IMR-90 (cell line): ENCODE measurements around the gene NRXN2. TPM values are rescaled to one million over a fixed set of nuclear protein-coding genes. Genes with fewer than 3 reads are reported as not detected.
A peak's percentile ranks its signal among the peaks of the same experiment; 100 is the strongest.

ENCODE experiments used
- ATAC-seq: fragments of 200-7000 bp; cut with Tn5 transposase; 2 replicates; pipeline ENCODE4 v1.9.1; 2020; ENCODE audit warnings: low read depth, mild to moderate bottlenecking, moderate library complexity
- BruUV-seq: library from RNA; stranded (reverse); fragments of 400-500 nt; replicated peaks from 2 replicates; lab custom pipeline; 2021; lab: Mats Ljungman, UMichigan
- CTCF ChIA-PET: fragments of 300-600 bp; formaldehyde crosslinking; extraction: SDS; loops from one replicate; lab custom pipeline; 2021; ENCODE audit warnings: antibody characterized with exemption; lab: Yijun Ruan, JAX
- POLR2A ChIA-PET: fragments of 300-600 bp; sonication (Branson Sonifier 250); formaldehyde crosslinking; loops from one replicate; lab custom pipeline; 2022; ENCODE audit warnings: antibody characterized with exemption; ENCODE audit not compliant: unreplicated experiment; lab: Charles Lee
- DNase-seq: peaks from one replicate; pipeline ENCODE4 v3.0.0; 2013
- H2AFZ ChIP-seq: replicated peaks from 2 replicates; pipeline ENCODE3; 2013; ENCODE audit warnings: low read length, mild to moderate bottlenecking; ENCODE audit not compliant: poor library complexity
- H2AK5ac ChIP-seq: 2 replicates; pipeline ENCODE4 v1.6.1; 2013; ENCODE audit warnings: low read depth, low read length, inconsistent platforms
- H2AK9ac ChIP-seq: replicated peaks from 2 replicates; pipeline ENCODE3; 2013; ENCODE audit warnings: mild to moderate bottlenecking, low read depth, low read length, moderate library complexity; ENCODE audit not compliant: poor library complexity
- H2BK120ac ChIP-seq: 2 replicates; pipeline ENCODE4 v1.6.1; 2013; ENCODE audit warnings: low read depth, low read length, inconsistent platforms
- H2BK15ac ChIP-seq: 3 replicates; pipeline ENCODE4 v1.6.1; 2013; ENCODE audit warnings: low read depth, low read length, inconsistent platforms
- H2BK20ac ChIP-seq: 2 replicates; pipeline ENCODE4 v1.6.1; 2013; ENCODE audit warnings: low read depth, mild to moderate bottlenecking, inconsistent platforms, low read length, moderate library complexity
- H2BK5ac ChIP-seq: 2 replicates; pipeline ENCODE4 v1.6.1; 2013; ENCODE audit warnings: mild to moderate bottlenecking, low read depth, low read length, inconsistent platforms; ENCODE audit not compliant: poor library complexity, severe bottlenecking
- H3K14ac ChIP-seq: replicated peaks from 2 replicates; pipeline ENCODE4 v1.6.1; 2013; ENCODE audit warnings: low read depth, low read length, inconsistent platforms
- H3K18ac ChIP-seq: 2 replicates; pipeline ENCODE4 v1.6.1; 2013; ENCODE audit warnings: low read depth, low read length, control low read depth
- H3K23ac ChIP-seq: 2 replicates; pipeline ENCODE4 v1.6.1; 2013; ENCODE audit warnings: low read depth, low read length, inconsistent platforms
- H3K27ac ChIP-seq: 2 replicates; pipeline ENCODE4 v1.5.1; 2013; ENCODE audit warnings: mild to moderate bottlenecking, control low read depth, low read length; ENCODE audit not compliant: insufficient read depth
- H3K27me3 ChIP-seq: 2 replicates; pipeline ENCODE4 v1.6.1; 2013; ENCODE audit warnings: low read length; ENCODE audit not compliant: control insufficient read depth, insufficient read depth
- H3K36me3 ChIP-seq: 2 replicates; pipeline ENCODE4 v1.6.1; 2013; ENCODE audit warnings: low read length, mixed read lengths; ENCODE audit not compliant: control insufficient read depth, insufficient read depth
- H3K4ac ChIP-seq: 2 replicates; pipeline ENCODE4 v1.6.1; 2013; ENCODE audit warnings: low read depth, low read length, inconsistent platforms
- H3K4me1 ChIP-seq: 2 replicates; pipeline ENCODE4 v1.6.1; 2013; ENCODE audit warnings: low read length, mixed read lengths; ENCODE audit not compliant: control insufficient read depth, insufficient read depth
- H3K4me2 ChIP-seq: 2 replicates; pipeline ENCODE4 v1.6.1; 2013; ENCODE audit warnings: low read depth, mild to moderate bottlenecking, control low read depth, low read length, moderate library complexity
- H3K4me3 ChIP-seq: 2 replicates; pipeline ENCODE4 v1.5.1; 2013; ENCODE audit warnings: low read depth, mild to moderate bottlenecking, control low read depth, low read length, moderate library complexity; ENCODE audit not compliant: insufficient read depth
- H3K56ac ChIP-seq: 2 replicates; pipeline ENCODE4 v1.6.1; 2013; ENCODE audit warnings: low read length, inconsistent platforms; ENCODE audit not compliant: insufficient read depth; ENCODE audit errors: extremely low read depth
- H3K79me1 ChIP-seq, 2 experiments: 2 replicates each; pipeline ENCODE4 v1.6.1; 2013; ENCODE audit warnings: low read length in 2 of 2, inconsistent platforms in 1 of 2, low read depth in 1 of 2
- H3K9ac ChIP-seq: 2 replicates; pipeline ENCODE4 v1.6.1; 2013; ENCODE audit warnings: low read depth, low read length, control low read depth
- H3K9me1 ChIP-seq: 2 replicates; pipeline ENCODE4 v1.6.1; 2013; ENCODE audit warnings: low read length, inconsistent platforms; ENCODE audit not compliant: insufficient read depth
- H3K9me3 ChIP-seq: 2 replicates; pipeline ENCODE4 v1.6.1; 2013; ENCODE audit warnings: low read length; ENCODE audit not compliant: control insufficient read depth, insufficient read depth
- H4K20me1 ChIP-seq: 2 replicates; pipeline ENCODE4 v1.6.1; 2013; ENCODE audit warnings: low read length, inconsistent platforms; ENCODE audit not compliant: insufficient read depth
- H4K5ac ChIP-seq: 2 replicates; pipeline ENCODE4 v1.6.1; 2013; ENCODE audit warnings: mild to moderate bottlenecking, low read depth, low read length, control low read depth
- H4K8ac ChIP-seq, 2 experiments: 2 replicates each; pipeline ENCODE4 v1.6.1; 2013; ENCODE audit warnings: low read depth in 2 of 2, low read length in 2 of 2, control low read depth in 1 of 2, inconsistent platforms in 1 of 2
- H4K91ac ChIP-seq: 2 replicates; pipeline ENCODE4 v1.6.1; 2013; ENCODE audit warnings: low read depth, low read length, inconsistent platforms; ENCODE audit not compliant: insufficient read depth
- BHLHE40 ChIP-seq: fragments of 150-350 bp; IDR thresholded peaks from 2 replicates; pipeline ENCODE4 v1.6.1; 2016; ENCODE audit warnings: mild to moderate bottlenecking, low read depth, low read length
- CEBPB ChIP-seq: IDR thresholded peaks from 2 replicates; pipeline ENCODE4 v1.6.1; 2012; ENCODE audit warnings: low read depth, low read length, improper control_type of control experiment
- CHD1 ChIP-seq: IDR thresholded peaks from 2 replicates; pipeline ENCODE4 v1.6.1; 2012; ENCODE audit warnings: low read depth, low read length, improper control_type of control experiment
- FOS ChIP-seq: fragments of 150-350 bp; IDR thresholded peaks from 2 replicates; pipeline ENCODE4 v1.6.1; 2016; ENCODE audit warnings: low read depth, low read length
- MAFK ChIP-seq: IDR thresholded peaks from 2 replicates; pipeline ENCODE4 v1.6.1; 2012; ENCODE audit warnings: low read depth, low read length, improper control_type of control experiment
- MAZ ChIP-seq: IDR thresholded peaks from 2 replicates; pipeline ENCODE4 v1.6.1; 2012; ENCODE audit warnings: low read depth, mild to moderate bottlenecking, low read length, improper control_type of control experiment, moderate library complexity, borderline replicate concordance
- MXI1 ChIP-seq: IDR thresholded peaks from 2 replicates; pipeline ENCODE4 v1.6.1; 2012; ENCODE audit warnings: low read depth, mild to moderate bottlenecking, low read length, moderate library complexity, borderline replicate concordance
- NFE2L2 ChIP-seq: fragments of 150-350 bp; IDR thresholded peaks from 2 replicates; pipeline ENCODE4 v1.6.1; 2016; ENCODE audit warnings: low read depth, mild to moderate bottlenecking, low read length
- POLR2A ChIP-seq: IDR thresholded peaks from 2 replicates; pipeline ENCODE4 v1.6.1; 2012; ENCODE audit warnings: mild to moderate bottlenecking, low read depth, low read length
- RAD21 ChIP-seq: IDR thresholded peaks from 2 replicates; pipeline ENCODE4 v1.6.1; 2012; ENCODE audit warnings: low read length, improper control_type of control experiment
- RCOR1 ChIP-seq: IDR thresholded peaks from 2 replicates; pipeline ENCODE4 v1.6.1; 2012; ENCODE audit warnings: mild to moderate bottlenecking, low read length, improper control_type of control experiment; ENCODE audit not compliant: insufficient replicate concordance
- RFX5 ChIP-seq: IDR thresholded peaks from 2 replicates; pipeline ENCODE4 v1.8.0; 2012; ENCODE audit warnings: low read depth, mild to moderate bottlenecking, low read length, moderate library complexity
- SMC3 ChIP-seq: fragments of 150-350 bp; IDR thresholded peaks from 2 replicates; pipeline ENCODE4 v1.6.1; 2016; ENCODE audit warnings: low read depth, mild to moderate bottlenecking, antibody characterized with exemption, low read length, moderate library complexity
- WGBS, 2 experiments: methylation state at CpG; one replicate each; pipeline versions ENCODE4 v1.1.5 to v1.1.7; 2013; ENCODE audit warnings: missing lambda C conversion rate in 2 of 2; ENCODE audit not compliant: insufficient read length in 1 of 2; ENCODE audit errors: extremely low coverage in 2 of 2; 5-methylcytosine and 5-hydroxymethylcytosine counted together
- dilution Hi-C: fragments of 300-500 bp; cut with HindIII; formaldehyde crosslinking; loops from one replicate; pipeline ENCODE4 v1.14.3; 2018; ENCODE audit warnings: low sequenced_read_pairs; ENCODE audit not compliant: unreplicated experiment
- in situ Hi-C: fragments of 300-500 bp; cut with MboI; formaldehyde crosslinking; loops from 3 replicates; pipeline ENCODE4 v1.14.3; 2019; ENCODE audit warnings: low sequenced_read_pairs, inconsistent platforms, mixed read lengths
- intact Hi-C: fragments of 100-400 bp; cut with micrococcal nuclease; formaldehyde crosslinking; loops from 2 replicates; pipeline ENCODE4 v1.10.0; 2022
- polyA plus RNA-seq, 3 experiments: library from polyadenylated mRNA; depleted of rRNA; stranded (reverse); fragments of >200 nt; gene quantifications; 2 replicates each; pipeline ENCODE4 v1.2.3, GENCODE V29; 2012; ENCODE audit warnings: low replicate concordance in 1 of 3
- total RNA-seq: library from RNA; depleted of rRNA; stranded (reverse); fragments of >200 nt; gene quantifications from 2 replicates; pipeline ENCODE4 v1.2.3, GENCODE V29; 2012
- TF ChIP-seq, protein P1 (sequence below): fragments of 150-350 bp; IDR thresholded peaks from 2 replicates; pipeline ENCODE4 v1.6.1; 2016; ENCODE audit warnings: low read depth, mild to moderate bottlenecking, low read length, moderate library complexity, borderline replicate concordance
- TF ChIP-seq, protein P2 (sequence below): conservative IDR thresholded peaks from 2 replicates; pipeline ENCODE4 v1.5.1; 2012; ENCODE audit warnings: mild to moderate bottlenecking, low read depth, low read length, improper control_type of control experiment
- TF ChIP-seq, protein P3 (sequence below): fragments of 150-350 bp; IDR thresholded peaks from 2 replicates; pipeline ENCODE4 v1.6.1; 2017; ENCODE audit warnings: mild to moderate bottlenecking, antibody characterized with exemption, low read length, low read depth

Gene NRXN2
- total and polyA plus RNA-seq, 2 of the 4 experiments (the other 2 are of a cell fraction) = 0.18 to 0.22 TPM

DNA sequence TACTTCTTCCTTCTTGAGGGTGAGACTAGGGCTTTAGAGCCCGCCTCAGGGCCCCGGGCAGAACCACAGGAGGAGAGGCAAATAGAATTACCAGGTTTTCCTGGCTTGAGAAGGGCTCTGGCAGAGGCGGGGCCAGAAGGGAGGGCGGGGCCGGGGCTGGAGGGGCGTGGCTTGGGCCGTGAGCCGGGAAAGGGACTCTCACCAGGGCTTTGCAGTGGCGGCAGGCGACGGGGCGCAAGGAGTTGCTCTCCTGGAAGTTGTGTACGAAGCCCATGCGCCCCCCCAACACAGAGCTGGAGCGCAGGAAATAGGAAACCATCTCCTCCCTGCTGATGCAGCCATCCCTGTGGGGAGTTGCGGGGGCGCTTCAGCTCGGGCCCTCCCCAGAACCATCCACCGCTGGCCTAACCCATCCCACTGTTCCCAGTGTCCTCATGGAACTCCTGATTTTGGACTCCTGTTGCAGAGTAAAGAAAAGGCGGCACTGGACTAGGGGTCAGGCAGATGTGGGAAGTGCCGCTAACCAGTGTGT, 6.9 kb upstream of the NRXN2 start:
- no peak overlapping the region for H2BK20ac ChIP-seq
- no peak overlapping the region for H2BK15ac ChIP-seq
- H2AFZ ChIP-seq = peak overlapping the region; percentile 23
- H3K9ac ChIP-seq = no peak overlapping the region
- H4K91ac ChIP-seq = no peak overlapping the region
- H3K4ac ChIP-seq = no peak overlapping the region
- no peaks in the 10 kb centered on the region for H3K79me1 ChIP-seq
- no peaks in the 10 kb centered on the region for H3K9me3 ChIP-seq
- ChIA-PET CTCF (interaction anchor here (0.6 to 0.7 kb wide), 2 partner anchors 237 to 539 kb away, joined by 4 read pairs; no protein-coding TSS in a partner anchor), POLR2A (no interaction called here)
- no peak overlapping the region for H3K18ac ChIP-seq
- no peak overlapping the region for H3K4me2 ChIP-seq
- dilution Hi-C loops (no loop called here), in situ Hi-C loops (no loop called here), intact Hi-C loops (no loop called here)
- H3K4me1 ChIP-seq = no peaks in the 10 kb centered on the region
- H3K36me3 ChIP-seq = no peaks in the 10 kb centered on the region
- no peaks in the 10 kb centered on the region for H4K20me1 ChIP-seq
- no peak overlapping the region for H3K14ac ChIP-seq
- no peak overlapping the region for H4K8ac ChIP-seq
- 64% methylated on average over 3 of the region's 21 CpGs; no CpG with 5 or more reads in 1 of the 2 experiments for WGBS, 2 experiments
- H4K5ac ChIP-seq = no peak overlapping the region
- ATAC-seq (peak; percentile 74), DNase-seq (no peak)
- H3K27ac ChIP-seq = no peak overlapping the region
- H2BK5ac ChIP-seq = no peak overlapping the region
- H3K23ac ChIP-seq = no peak overlapping the region
- H3K27me3 ChIP-seq = peaks cover 50% of the 10 kb centered on the region
- no TSS peak for BruUV-seq
- H3K9me1 ChIP-seq = no peaks in the 10 kb centered on the region
- no peak for TF ChIP-seq MAZ
- no peak for TF ChIP-seq SMC3
- no peak for TF ChIP-seq NFE2L2
- TF ChIP-seq, protein P1, sequence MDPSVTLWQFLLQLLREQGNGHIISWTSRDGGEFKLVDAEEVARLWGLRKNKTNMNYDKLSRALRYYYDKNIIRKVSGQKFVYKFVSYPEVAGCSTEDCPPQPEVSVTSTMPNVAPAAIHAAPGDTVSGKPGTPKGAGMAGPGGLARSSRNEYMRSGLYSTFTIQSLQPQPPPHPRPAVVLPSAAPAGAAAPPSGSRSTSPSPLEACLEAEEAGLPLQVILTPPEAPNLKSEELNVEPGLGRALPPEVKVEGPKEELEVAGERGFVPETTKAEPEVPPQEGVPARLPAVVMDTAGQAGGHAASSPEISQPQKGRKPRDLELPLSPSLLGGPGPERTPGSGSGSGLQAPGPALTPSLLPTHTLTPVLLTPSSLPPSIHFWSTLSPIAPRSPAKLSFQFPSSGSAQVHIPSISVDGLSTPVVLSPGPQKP = no peak
- no peak for TF ChIP-seq RAD21
- no peak for TF ChIP-seq BHLHE40
- no peak for TF ChIP-seq CEBPB
- TF ChIP-seq CHD1 = no peak
- no peak for TF ChIP-seq RFX5
- TF ChIP-seq, protein P2, sequence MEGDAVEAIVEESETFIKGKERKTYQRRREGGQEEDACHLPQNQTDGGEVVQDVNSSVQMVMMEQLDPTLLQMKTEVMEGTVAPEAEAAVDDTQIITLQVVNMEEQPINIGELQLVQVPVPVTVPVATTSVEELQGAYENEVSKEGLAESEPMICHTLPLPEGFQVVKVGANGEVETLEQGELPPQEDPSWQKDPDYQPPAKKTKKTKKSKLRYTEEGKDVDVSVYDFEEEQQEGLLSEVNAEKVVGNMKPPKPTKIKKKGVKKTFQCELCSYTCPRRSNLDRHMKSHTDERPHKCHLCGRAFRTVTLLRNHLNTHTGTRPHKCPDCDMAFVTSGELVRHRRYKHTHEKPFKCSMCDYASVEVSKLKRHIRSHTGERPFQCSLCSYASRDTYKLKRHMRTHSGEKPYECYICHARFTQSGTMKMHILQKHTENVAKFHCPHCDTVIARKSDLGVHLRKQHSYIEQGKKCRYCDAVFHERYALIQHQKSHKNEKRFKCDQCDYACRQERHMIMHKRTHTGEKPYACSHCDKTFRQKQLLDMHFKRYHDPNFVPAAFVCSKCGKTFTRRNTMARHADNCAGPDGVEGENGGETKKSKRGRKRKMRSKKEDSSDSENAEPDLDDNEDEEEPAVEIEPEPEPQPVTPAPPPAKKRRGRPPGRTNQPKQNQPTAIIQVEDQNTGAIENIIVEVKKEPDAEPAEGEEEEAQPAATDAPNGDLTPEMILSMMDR = no peak
- TF ChIP-seq, protein P3, sequence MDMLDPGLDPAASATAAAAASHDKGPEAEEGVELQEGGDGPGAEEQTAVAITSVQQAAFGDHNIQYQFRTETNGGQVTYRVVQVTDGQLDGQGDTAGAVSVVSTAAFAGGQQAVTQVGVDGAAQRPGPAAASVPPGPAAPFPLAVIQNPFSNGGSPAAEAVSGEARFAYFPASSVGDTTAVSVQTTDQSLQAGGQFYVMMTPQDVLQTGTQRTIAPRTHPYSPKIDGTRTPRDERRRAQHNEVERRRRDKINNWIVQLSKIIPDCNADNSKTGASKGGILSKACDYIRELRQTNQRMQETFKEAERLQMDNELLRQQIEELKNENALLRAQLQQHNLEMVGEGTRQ = no peak
- no peak for TF ChIP-seq MAFK
- no peak for TF ChIP-seq FOS
- no peak for TF ChIP-seq POLR2A
- no peak for TF ChIP-seq RCOR1
- no peak for TF ChIP-seq MXI1
- no peak overlapping the region for H2BK120ac ChIP-seq
- H2AK9ac ChIP-seq = peak overlapping the region; percentile 65
- H3K4me3 ChIP-seq = no peak overlapping the region
- no peak overlapping the region for H2AK5ac ChIP-seq
- no peak overlapping the region for H3K56ac ChIP-seq
